GM19468 (cell line): ENCODE data around the gene CAPZA3.
"Not testable (repeated sequence)": the region's sequence is repeated elsewhere in the genome, so short reads cannot be mapped to it uniquely, and the experiment has no call there.

ENCODE experiments used
- ATAC-seq: cut with Tn5 transposase; IDR thresholded peaks from one replicate; pipeline ENCODE4 v1.9.1; 2021; ENCODE audit warnings: mild to moderate bottlenecking, moderate library complexity, moderate number of reproducible peaks; ENCODE audit not compliant: unreplicated experiment; ENCODE audit errors: extremely low read depth

Gene CAPZA3

GRCh38 chr12:18752947-18753346 is 15.0 kb downstream of the CAPZA3 start:
- ATAC-seq = no peak

GRCh38 chr12:18753481-18754123 is 15.7 kb downstream of the CAPZA3 start:
- no peak for ATAC-seq

- ATAC-seq = no peak
Observed at GRCh38 chr12:18754124-18754707, 16.3 kb downstream of the CAPZA3 start.

- no peak for ATAC-seq
Observed at GRCh38 chr12:18755341-18755740, 17.4 kb downstream of the CAPZA3 start.

- not testable (repeated sequence) for ATAC-seq
Observed at GRCh38 chr12:18766479-18766878, 28.6 kb downstream of the CAPZA3 start.

- no peak for ATAC-seq
Observed at GRCh38 chr12:18782827-18783226, 44.9 kb downstream of the CAPZA3 start.

- not testable (repeated sequence) for ATAC-seq
Observed at GRCh38 chr12:18785465-18785864, 47.5 kb downstream of the CAPZA3 start.
